Amniotic epithelial cell (primary cell): ENCODE data around the gene CHMP1B.
A peak's percentile ranks its signal among the peaks of the same experiment; 100 is the strongest.
"Not testable (repeated sequence)": the region's sequence is repeated elsewhere in the genome, so short reads cannot be mapped to it uniquely, and the experiment has no call there.

Source experiments
- DNase-seq: peaks from one replicate; pipeline ENCODE4 v3.0.0-alpha.2; 2010; ENCODE audit warnings: low read depth

The CHMP1B gene

DNA sequence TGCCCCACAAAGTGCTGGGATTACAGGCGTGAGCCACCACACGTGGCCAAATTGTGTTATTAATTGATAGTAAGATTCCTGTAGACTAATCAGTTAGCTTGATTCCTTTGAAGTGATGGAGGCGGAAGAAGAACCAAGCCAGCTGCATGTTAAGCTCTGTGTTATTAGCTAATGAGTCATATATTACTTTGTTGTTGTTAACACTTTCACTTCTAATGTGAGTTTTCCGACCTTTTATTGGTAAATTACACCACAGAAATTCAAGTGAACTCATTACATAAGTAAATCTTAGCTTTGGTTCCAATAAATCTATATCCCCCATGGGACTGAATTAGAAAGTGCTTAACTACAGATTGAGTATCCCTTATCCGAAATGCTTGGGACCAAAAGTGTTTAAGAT lies 20.3 kb downstream of the CHMP1B start:
- no peak for DNase-seq

DNA sequence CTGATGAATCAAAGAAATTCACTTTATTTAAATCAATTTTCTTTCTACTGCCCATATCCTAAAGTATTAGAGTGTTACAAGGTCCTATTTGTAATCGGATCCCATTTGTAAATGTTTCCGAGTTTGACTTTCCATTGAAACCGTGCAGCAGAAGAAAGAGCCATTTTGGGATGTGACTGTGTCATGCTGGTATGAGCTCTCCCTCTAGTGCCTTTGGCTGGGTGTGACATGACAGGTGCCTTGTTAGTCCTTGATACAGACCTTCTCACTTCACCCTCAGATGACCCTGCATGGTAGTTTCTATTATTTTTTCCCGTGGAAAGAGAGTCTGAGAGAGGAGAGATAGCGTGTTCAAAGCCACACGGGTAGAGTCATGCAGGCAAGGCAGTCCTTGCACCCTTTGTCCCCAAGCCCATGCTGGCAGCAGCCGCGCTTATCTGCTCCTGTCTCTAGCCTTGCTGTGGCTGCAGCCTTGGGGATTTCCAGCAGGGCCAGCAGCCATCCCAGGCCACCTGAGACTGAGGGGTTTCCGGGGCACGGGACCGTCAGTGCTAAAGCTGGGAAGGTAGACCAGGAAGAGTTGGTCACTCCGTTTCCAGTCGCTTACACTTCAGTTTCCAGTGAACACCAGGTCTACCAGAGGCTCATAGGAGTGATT lies 21.4 kb downstream of the CHMP1B start:
- DNase-seq = no peak

DNA sequence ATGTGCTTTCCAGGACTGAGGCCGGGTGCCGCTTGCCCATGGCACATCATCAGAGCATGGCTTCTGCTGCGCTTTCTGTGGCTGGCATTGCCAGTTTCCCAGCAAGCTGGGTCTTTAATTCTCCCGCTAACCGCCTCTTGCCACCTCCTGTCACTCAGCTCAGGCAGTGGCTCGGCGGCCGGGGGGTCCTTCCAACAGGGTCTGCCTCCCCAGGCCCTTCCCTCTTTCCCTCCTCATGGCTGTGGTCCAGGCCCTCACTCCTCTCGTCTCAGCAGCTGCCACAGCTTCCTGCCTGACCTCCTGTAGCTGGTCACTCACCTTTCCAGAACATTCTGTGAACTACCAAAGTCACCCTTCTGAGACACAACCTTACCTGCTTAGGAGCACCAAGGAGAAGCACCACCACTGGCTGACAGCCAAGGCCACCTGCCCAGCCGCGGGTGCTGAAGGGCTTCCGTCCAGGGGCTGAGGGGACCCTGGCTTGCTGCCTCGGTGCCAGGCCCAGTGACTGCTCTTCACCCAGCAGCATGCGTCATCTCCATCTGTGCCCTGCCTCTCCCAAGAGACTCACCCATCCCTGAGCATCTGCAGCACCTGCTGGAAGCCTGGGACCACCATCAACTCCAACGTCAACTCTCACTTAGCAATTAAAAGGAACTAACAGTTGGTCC lies 22.6 kb downstream of the CHMP1B start:
- DNase-seq = no peak

DNA sequence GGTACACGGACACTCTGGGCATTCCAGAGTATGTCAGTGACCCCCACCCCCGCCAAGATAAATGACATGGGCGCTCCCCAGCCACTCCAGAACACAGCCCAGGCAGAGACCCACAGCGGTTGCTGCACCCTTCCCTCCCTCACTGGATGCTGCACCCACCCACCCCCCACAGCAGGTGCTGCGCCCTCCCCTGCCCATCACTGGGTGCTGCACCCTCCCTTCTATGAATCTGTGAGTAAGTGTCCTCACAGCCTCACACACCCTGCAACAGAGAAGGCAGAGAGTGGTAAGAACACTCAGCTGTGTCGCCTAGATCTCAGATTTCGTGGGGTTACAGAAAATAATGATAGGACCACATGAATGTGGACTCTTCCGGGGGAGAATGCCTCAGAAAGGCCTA lies 23.5 kb downstream of the CHMP1B start:
- no peak for DNase-seq

GRCh38 chr18:11877497-11878135 lies 26.4 kb downstream of the CHMP1B start:
- DNase-seq = no peak

DNA sequence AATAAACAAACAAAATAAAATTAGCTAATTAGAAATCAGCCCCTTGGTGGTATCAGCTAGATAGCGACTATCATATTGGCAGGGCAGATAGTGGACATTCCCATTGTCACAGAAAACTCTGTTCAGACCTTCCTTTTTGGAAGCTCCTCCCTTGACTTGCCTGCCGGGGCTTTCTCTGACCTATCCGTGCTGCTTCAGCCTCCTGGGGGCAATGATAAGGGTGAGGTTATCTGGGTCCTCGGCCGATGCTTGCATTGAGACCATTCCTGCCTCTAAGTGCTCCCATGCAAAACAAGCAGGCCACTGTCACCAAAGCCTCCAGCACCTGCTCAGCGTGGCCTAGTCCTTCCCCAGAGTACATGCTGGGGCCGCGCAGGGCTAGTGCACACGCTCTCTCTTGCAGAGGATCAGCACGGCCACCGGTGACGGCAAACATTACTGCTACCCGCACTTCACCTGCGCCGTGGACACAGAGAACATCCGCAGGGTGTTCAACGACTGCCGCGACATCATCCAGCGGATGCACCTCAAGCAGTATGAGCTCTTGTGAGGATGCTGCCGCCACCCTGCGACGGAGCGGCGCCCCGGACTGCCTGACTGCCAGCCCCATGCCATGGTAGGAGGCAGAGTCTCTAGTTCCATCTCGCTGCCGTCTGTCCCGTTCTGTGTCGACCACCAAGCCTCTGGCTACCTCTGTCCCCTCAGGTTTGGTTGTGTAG lies 29.5 kb downstream of the CHMP1B start:
- DNase-seq = no peak

DNA sequence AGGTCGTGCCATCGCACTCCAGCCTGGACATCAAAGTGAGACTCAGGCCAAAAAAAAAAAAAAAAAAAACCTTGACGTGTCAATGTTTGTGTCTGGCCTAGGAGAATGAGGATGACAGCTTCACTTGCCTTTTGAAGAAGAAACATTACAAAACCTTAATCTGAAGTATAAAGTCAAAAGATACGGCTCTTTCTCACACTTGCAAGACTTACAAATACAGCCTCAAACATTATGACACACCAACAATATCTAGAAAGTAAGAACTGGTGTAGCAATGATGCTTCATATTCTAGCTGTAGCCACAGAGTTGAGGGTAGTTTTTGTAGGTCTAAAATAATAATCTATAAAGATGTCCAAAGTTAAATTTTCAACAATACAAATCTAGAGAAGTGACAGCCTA lies 31.4 kb downstream of the CHMP1B start:
- DNase-seq = no peak

DNA sequence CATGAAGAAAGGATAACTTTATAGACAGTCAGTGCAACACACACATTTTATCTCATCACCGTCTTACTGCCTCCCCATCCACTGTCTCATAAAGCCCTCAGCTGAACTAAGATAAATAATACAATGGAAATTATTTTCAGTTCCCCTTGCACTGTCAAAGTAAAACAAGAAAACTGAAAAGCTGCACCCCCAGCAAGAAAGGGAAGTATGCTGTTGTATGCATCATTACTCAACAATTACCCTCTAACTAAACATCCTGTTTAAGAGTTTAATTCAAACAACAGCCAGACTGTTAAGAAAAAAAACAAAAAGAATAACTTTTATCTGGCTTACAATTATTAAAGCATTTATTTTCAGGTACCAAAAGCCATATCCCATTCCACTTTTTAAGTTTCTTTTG lies 31.9 kb downstream of the CHMP1B start:
- no peak for DNase-seq

DNA sequence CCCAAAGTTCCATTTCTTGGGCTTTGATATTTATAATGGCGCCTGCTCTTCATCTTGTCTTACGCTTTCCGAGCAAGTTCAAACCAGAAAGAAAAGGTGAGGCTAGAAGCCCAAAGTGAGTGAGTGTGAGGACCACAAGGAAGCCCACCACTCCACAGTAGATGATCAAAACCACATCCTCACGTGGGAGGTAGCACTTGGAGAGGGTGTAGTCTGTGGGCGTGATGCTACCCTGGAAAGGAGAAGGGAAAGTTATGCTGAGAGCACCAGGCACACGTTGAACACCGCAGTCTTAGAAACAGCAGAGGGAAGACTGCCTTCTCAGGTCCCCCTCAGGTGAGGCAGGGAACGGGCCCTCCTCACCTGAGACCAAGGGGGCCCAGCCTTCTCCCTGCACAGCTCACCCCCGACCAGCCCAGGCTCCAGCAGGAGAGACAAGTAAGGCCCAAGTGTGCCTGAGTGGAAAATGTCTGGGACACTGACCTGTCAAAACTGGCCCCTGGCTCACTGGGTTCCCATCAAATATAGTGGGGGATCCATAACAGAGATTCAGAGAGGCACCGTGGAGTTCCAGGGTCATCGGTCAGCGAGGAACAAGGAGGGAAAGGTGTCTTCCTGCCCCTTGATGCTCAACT lies 33.3 kb downstream of the CHMP1B start:
- no peak for DNase-seq

GRCh38 chr18:11885278-11885947 lies 34.2 kb downstream of the CHMP1B start:
- DNase-seq = no peak

DNA sequence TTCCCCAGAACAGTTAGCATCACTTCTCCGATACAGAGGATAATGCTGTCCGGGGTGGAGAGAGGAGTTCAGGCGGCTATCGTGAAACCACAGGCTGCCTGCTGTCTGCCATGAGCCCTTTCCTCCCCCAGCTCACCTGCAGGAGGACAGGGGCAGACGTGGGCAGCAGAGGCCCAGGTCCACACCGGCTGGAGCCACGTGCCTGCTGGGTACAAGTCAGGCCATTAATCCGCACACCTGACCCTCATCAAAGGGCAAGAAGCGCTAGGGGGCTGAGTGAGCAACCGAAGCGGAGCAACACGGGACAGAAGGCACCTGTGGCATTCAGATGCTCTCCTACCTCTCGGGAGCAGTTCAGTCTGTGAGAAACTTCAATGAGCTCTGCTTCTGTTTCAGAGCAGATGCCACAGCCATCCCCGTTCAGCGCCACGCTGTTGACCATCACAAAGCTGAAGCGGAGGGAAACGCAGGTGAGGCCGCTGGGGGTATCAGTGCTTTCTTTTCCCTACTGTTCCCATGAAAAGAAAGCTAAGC lies 35.4 kb downstream of the CHMP1B start:
- DNase-seq = no peak

- DNase-seq = peak; percentile 76
These were observed 36.3 kb downstream of the CHMP1B start for GRCh38 chr18:11887328-11888128.

DNA sequence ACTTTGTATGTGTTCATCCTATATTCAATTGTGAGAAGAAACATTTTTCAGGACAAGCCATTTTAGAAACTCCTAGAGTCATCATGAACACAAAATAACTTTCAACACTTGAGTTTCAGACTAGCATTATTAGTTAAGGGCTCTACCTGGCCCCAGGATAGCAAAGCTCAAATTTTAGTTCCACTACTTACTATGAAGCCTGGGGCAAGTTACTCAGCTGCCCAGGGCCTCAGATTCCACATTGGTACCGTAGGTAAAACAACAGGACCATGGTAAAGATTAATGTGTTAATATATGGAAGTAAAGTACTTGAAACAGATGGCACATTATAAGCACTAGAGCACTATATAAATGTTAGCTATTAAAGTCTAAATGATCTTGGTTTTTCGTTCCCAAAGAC lies 37.5 kb downstream of the CHMP1B start:
- DNase-seq = no peak

DNA sequence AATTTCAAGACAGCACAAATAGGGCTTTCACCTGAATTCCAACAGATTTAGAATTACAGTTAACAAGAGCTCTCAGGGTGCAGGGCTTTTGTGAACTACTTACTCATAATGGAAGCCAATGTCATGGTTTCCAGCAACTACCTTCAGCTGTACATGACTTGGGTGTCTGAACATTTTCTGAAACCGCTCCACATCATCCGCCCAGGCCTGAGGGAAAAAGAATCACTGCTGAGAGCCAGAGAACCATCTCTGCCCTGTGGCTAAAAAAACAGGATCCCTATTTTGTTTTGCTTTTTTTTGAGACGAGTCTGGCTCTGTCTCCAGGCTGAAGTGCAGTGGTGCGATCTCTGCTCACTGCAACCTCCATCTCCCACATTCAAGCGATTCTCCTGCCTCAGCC lies 38.1 kb downstream of the CHMP1B start:
- DNase-seq = no peak

DNA sequence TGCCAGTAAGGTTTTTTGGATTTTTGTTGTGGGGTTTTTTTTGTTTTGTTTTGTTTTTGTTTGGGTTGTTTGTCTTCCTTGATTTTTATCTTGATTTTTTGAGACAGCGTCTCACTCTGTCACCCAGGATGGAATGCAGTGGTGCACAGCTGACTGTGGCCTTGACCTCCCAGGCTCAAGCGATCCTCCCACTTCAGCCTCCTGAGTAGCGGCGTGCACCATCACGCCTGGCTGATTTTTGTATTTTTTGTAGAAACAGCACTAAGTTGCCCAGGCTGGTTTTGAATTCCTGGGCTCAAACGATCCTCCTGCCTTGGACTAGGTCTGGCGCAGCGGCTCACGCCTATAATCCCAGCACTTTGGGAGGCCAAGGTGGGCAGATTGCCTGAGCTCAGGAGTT lies 40.5 kb downstream of the CHMP1B start:
- no peak for DNase-seq

DNA sequence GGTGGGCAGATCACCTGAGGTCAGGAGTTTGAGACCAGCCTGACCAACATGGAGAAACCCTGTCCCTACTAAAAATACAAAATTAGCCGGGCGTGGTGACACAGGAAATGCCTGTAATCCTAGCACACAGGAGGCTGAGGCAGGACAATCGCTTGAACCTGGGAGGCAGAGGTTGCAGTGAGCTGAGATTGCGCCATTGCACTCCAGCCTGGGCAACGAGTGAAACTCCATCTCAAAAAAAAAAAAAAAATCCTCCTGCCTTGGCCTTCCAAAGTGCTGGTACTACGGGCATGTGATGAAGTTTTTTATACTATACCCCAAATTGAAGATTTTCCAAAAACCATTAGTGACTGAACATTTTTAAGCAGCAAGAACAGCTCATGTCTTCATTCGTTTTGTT lies 41.2 kb downstream of the CHMP1B start:
- not testable (repeated sequence) for DNase-seq

DNA sequence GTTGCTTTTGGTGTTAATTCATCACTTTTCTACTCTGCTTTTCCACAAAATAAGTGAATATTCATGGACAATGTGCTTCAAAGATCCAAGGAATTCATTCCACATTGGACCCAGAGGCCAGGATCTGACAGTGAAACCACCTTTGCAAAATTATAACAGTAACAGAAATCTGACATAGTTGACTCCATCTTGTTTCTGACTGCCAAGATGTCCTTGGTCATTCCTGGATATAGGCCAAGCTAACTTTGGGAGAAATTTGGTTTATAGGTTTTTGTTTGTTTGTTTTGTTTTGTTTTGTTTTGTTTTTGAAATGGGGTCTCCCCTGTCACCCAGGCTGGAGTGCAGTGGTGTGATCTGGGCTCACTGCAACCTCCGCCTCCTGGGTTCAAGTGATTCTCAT lies 46.6 kb downstream of the CHMP1B start:
- DNase-seq = no peak

GRCh38 chr18:11899063-11899462 lies 47.9 kb downstream of the CHMP1B start:
- no peak for DNase-seq

DNA sequence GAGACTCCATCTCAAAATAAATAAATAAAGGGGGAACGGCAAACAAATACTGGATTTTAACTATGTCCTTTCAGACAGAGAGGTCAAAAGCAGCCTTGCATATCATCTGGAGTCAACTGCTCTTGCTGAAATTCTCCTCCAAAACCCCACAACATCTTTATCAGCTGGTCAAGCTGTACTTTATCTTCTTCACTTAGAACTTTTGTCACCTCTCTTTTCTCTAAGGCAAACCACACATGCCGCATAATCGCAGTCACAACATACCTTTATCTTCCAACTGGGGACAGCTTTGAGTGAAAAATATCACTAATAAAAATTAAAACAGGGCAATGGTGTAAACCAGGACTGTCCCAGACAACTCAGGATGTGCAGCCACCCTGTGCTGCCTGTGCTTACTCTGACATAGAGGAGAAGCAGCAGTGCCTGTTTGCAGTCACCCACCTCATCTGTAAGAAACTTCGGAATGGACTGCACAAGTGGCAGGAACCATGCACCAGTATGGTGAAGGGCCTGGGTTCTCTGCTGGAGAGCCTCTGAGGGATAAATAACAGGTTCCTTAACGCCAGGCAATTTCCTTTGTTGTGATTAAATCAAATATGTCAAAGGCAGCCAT lies 50.7 kb downstream of the CHMP1B start:
- DNase-seq = no peak
